Activated CD8-positive, alpha-beta memory T cell treated with anti-CD3 and anti-CD28 coated beads, Interleukin-2, amount 10 ng/mL, durations not matched to agents 7 days and 5 days (primary cell): ENCODE results near the gene GABRD. TPM values are rescaled to one million over a fixed set of nuclear protein-coding genes. Genes with fewer than 3 reads are reported as not detected.

Experiments
- ATAC-seq: fragments of 150-1000 bp; cut with Tn5 transposase; one replicate; pipeline ENCODE4 v1.10.0; 2021; ENCODE audit warnings: moderate library complexity
- CTCF ChIA-PET: fragments of 350-600 bp; sonication (Branson Sonifier 250); formaldehyde crosslinking; loops from one replicate; lab custom pipeline; 2021; ENCODE audit warnings: antibody characterized with exemption; lab: Charles Lee
- DNase-seq: peaks from one replicate; pipeline ENCODE4 v3.0.0-alpha.2; 2020
- H3K27ac Mint-ChIP-seq: one replicate; pipeline ENCODE4 v1.8.0; 2021; ENCODE audit warnings: mild to moderate bottlenecking, mixed read lengths
- H3K27me3 Mint-ChIP-seq: one replicate; pipeline ENCODE4 v1.8.0; 2021; ENCODE audit warnings: mixed read lengths
- H3K36me3 Mint-ChIP-seq: one replicate; pipeline ENCODE4 v1.8.0; 2021; ENCODE audit warnings: mild to moderate bottlenecking, mixed read lengths
- H3K4me1 Mint-ChIP-seq: one replicate; pipeline ENCODE4 v1.8.0; 2021; ENCODE audit warnings: mixed read lengths
- H3K4me3 Mint-ChIP-seq: one replicate; pipeline ENCODE4 v1.8.0; 2021; ENCODE audit warnings: mild to moderate bottlenecking, moderate library complexity, mixed read lengths
- H3K9me3 Mint-ChIP-seq: one replicate; pipeline ENCODE4 v1.8.0; 2022; ENCODE audit warnings: low read depth, mixed read lengths
- total RNA-seq, 2 experiments: library from RNA; stranded (reverse); gene quantifications; one replicate each; pipeline ENCODE4 v1.2.3, GENCODE V29; 2021

Gene GABRD
- total RNA-seq, 2 experiments from 2014 or later: not detected

DNA sequence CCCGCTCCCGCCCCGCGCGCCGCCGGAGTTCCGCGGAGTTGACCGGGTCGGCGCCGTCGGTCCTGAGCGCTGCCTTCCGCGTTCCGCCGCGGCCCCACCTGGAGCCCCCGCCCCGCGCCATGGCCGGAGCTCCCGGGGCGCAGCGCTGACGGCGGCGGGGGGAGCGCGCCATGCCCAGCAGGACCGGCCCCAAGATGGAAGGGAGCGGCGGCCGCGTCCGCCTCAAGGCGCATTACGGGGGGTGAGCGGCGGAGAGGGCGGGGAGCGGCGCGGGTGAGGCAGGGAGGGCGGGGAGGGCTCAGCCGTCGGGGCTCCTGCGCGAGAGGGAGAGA lies 31.3 kb downstream of the GABRD start:
- Mint-ChIP-seq H3K27ac (no peak overlapping the region), H3K4me3 (no peak overlapping the region), H3K36me3 (no peaks in the 10 kb centered on the region), H3K27me3 (peaks cover 22% of the 10 kb centered on the region), H3K4me1 (peaks cover 12% of the 10 kb centered on the region), H3K9me3 (no peaks in the 10 kb centered on the region)
- ATAC-seq (no peak), DNase-seq (no peak)
- CTCF ChIA-PET: interaction anchor here (1.0 to 2.5 kb wide), 2 partner anchors 124 to 145 kb away, joined by 3 to 5 read pairs; partner anchors contain the start of gene FAAP20

DNA sequence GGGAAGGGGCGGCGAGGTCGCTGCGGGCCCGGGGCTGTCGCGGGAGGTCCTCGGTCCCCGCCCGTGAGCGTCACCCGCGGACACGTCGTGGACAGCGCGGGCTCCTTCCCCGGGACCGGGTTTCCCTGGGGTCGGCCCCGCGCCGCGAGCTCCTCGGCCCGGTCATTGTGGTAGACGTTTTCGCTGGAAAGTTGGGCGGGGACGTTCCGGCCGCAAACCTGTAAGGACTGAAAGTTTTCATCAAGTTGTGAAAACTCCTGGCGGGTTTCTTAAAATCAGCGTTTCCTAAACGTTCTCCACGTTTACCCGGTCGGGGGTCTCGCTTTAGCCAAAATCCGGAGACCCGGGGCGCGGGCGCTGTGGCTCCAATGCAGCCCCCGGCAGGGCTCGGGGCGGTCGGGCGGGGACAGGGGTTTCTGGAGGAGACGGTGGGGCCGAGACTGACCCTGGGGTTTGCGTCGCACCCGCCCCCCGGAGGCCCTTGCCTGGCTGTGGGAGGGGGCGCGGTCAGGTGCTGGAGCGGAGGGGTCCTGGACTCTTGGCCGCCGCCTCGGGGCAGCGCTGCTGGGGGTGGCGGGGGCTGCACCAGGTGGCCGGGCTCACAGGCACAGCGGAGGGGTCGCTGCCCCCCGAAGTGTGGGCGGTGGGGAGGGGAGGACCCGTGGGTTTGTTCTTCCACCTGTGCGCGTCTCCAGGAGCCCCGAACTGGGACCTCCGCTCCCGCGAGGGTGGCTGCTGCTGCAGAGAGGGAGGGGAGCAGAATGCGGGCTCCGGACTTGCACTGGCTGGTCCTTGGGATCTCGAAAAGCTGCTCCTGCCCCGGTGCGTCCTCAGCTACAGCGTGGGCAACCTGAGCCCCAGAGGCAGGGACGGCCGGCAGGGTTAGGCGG lies 31.9 kb downstream of the GABRD start:
- Mint-ChIP-seq H3K4me1 (peaks cover 8% of the 10 kb centered on the region), H3K9me3 (no peaks in the 10 kb centered on the region), H3K27ac (no peak overlapping the region), H3K4me3 (peak overlapping the region; percentile 45), H3K27me3 (peaks cover 22% of the 10 kb centered on the region), H3K36me3 (no peaks in the 10 kb centered on the region)
- CTCF ChIA-PET: interaction anchor here (1.0 kb wide), 1 partner anchor 124 kb away, joined by 3 read pairs; no protein-coding TSS in a partner anchor
- DNase-seq (no peak), ATAC-seq (no peak)

DNA sequence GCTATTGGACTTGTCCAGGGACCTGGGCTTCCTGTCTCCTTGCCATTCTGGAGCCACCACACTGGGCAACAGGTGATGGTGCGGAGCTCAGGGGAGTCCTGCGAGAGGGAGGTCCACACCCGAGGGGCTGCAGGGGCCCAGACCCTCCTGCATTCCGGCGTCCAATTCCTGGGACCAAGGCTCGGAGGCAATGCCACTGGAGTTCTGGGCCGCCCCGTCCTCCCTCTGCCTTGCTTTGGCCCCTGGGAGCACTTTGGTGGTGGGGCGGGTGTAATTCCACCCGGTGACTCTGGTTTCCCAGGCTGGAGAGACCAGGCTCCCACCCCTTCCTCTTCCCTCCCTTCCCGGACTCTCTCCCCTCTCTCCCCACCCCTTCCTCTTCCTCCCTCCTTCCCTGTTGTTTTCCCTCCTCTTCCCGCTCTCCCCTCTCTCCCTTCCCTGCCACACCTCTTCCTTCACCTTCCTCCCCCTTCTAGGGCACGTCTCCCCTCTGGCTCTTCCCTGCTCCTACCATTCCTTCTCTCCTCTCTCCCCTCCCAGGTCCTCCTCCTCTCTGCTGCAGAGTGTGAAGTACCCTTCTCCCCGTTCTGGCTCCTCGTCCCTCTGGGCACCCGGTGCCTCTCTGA lies 33.0 kb downstream of the GABRD start:
- Mint-ChIP-seq H3K27ac (no peak overlapping the region), H3K4me3 (no peak overlapping the region), H3K36me3 (no peaks in the 10 kb centered on the region), H3K9me3 (no peaks in the 10 kb centered on the region), H3K4me1 (peaks cover 8% of the 10 kb centered on the region), H3K27me3 (peaks cover 20% of the 10 kb centered on the region)
- no peak for ATAC-seq
- no peak for DNase-seq
- CTCF ChIA-PET: interaction anchor here (5.7 kb wide), 1 partner anchor 7 kb away, joined by 27 read pairs; no protein-coding TSS in a partner anchor

DNA sequence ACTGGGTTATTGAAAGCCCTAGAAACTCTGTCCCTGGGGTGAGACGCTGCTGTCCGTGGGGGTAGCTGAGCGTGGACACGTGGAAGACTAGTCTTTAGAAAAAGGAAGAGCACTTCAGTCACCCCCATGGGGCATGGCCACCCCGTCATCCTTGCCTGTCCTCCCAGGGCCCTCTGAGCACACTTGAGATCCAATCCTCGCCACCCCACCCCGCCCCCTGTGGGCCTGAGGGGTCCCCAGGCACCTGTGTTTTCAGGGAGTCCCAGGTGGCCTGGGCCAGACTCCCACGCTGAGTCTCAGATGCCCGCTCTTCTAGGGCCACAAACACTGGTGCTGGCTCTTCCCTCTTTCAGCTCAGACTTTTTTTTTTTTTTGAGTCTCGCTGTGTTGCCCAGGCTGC lies 33.6 kb downstream of the GABRD start:
- CTCF ChIA-PET: interaction anchor here (5.7 kb wide), 1 partner anchor 7 kb away, joined by 27 read pairs; no protein-coding TSS in a partner anchor
- no peaks in the 10 kb centered on the region for H3K36me3 Mint-ChIP-seq
- no peak overlapping the region for H3K4me3 Mint-ChIP-seq
- peaks cover 20% of the 10 kb centered on the region for H3K27me3 Mint-ChIP-seq
- DNase-seq (no peak), ATAC-seq (no peak)
- H3K27ac Mint-ChIP-seq: no peak overlapping the region
- H3K9me3 Mint-ChIP-seq: no peaks in the 10 kb centered on the region
- H3K4me1 Mint-ChIP-seq: peaks cover 8% of the 10 kb centered on the region

DNA sequence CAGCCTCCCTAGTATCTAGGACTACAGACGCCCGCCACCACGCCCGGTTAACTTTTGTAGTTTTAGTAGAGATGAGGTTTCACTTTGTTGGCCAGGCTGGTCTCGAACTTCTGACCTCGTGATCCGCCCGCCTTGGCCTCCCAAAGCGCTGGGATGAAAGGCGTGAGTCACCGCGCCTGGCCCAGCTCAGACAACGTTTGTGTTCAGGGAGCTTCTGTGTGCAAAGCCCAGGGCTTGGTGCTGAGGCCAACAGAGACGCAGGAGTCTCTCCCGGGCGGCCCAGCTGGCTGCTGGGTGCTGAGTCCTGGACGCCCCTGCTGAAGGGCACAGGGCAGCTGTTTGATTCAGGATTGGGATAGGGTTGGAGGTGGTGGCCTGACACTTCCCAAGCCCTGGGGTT lies 34.1 kb downstream of the GABRD start:
- no peaks in the 10 kb centered on the region for H3K9me3 Mint-ChIP-seq
- H3K27ac Mint-ChIP-seq: no peak overlapping the region
- CTCF ChIA-PET: interaction anchor here (5.7 kb wide), 1 partner anchor 8 kb away, joined by 27 read pairs; no protein-coding TSS in a partner anchor
- H3K4me3 Mint-ChIP-seq: no peak overlapping the region
- DNase-seq (no peak), ATAC-seq (no peak)
- no peaks in the 10 kb centered on the region for H3K36me3 Mint-ChIP-seq
- peaks cover 8% of the 10 kb centered on the region for H3K4me1 Mint-ChIP-seq
- peaks cover 18% of the 10 kb centered on the region for H3K27me3 Mint-ChIP-seq

DNA sequence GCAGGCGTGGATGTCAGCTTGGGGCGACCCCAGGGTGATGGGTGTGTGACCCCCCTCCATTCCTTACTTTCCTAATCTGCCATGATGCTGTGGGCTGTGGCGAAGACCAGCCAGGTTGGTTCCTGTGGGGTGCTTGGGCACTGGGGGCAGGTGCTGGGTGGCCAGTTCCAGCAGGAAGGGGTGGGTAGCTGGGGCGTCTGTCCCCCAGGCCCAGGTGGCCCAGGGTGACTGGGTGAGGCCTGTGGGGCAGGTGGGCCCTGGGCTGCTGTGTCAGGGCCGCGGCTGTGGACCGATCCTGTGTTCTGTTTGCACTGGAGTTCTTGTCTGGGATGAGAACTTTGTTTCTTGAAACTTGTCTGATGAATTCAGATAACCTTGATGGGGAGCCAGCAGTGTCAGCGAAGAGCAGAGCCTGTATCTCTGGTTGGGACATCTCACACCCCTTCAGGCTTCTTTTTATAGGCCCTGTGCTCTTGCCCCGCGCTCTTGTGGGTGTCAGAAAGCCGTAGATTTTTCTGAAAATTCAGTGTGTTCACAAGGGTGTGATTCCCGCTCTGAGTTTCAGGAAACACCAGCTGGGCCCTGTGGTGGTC lies 34.7 kb downstream of the GABRD start:
- Mint-ChIP-seq H3K27me3 (peaks cover 12% of the 10 kb centered on the region), H3K4me3 (no peak overlapping the region), H3K9me3 (no peaks in the 10 kb centered on the region), H3K27ac (no peak overlapping the region), H3K36me3 (no peaks in the 10 kb centered on the region), H3K4me1 (peaks cover 8% of the 10 kb centered on the region)
- CTCF ChIA-PET: interaction anchor here (5.7 kb wide), 1 partner anchor 8 kb away, joined by 27 read pairs; no protein-coding TSS in a partner anchor
- ATAC-seq (no peak), DNase-seq (no peak)

DNA sequence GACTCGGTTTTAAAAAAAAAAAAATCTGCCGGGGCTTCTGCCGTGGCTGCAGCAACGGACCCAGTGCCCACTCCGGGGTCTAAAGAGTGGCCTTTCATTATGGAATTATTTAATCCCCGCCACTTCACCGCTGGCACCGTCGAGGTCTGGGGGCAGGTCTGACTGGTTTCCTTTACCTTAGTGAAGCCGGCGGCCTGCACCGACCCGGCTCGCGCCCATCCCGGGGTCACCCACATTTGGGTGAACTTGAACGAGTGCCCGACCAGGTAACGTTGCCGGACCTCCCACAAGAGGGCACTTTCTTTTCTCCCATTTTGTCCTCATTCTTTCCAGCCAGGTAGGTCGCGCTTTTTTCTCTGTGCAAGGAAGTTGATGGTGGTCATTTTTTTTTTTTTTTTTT lies 35.4 kb downstream of the GABRD start:
- CTCF ChIA-PET: interaction anchor here (5.7 kb wide), 1 partner anchor 9 kb away, joined by 27 read pairs; no protein-coding TSS in a partner anchor
- H3K4me3 Mint-ChIP-seq: no peak overlapping the region
- H3K4me1 Mint-ChIP-seq: peaks cover 1% of the 10 kb centered on the region
- no peak for ATAC-seq
- H3K27ac Mint-ChIP-seq: no peak overlapping the region
- H3K9me3 Mint-ChIP-seq: no peaks in the 10 kb centered on the region
- H3K36me3 Mint-ChIP-seq: no peaks in the 10 kb centered on the region
- DNase-seq: no peak
- peaks cover 5% of the 10 kb centered on the region for H3K27me3 Mint-ChIP-seq

DNA sequence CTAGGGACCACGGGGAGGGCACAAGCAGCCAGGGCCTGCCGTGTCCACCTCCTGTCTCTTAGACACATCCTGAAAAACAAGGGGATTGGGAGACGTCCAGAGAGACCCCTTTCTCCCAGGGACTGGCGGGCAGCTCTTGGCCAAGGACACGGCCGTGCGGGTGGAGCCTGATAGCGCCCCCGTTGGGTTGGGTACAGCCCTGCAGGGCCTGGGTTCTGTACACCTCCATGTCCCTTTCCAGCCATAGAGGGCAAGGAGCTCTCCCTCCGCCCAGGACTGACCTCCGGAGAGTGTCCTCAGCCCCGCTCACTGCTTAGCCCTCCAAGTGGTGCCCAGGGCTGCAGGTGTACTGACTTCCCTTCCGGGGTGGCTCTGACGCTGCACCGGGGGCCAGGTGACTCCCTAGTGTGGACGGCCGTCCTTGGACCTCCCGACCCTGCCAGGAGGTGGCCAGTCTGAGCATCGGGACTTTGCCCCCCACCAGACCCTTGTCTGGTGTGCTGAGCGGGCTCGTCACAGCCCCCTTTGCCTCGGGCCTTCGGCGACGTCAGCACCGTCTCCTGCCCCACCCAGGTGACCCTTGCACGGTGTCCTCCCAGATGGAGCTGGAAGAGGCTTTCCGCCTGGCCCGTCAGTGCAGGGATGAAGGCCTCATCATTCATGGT lies 36.9 kb downstream of the GABRD start:
- no peak for DNase-seq
- no peak overlapping the region for H3K4me3 Mint-ChIP-seq
- no peaks in the 10 kb centered on the region for H3K4me1 Mint-ChIP-seq
- CTCF ChIA-PET: interaction anchor here (5.7 kb wide), 1 partner anchor 11 kb away, joined by 27 read pairs; no protein-coding TSS in a partner anchor
- no peaks in the 10 kb centered on the region for H3K36me3 Mint-ChIP-seq
- H3K27me3 Mint-ChIP-seq: peaks cover 5% of the 10 kb centered on the region
- H3K9me3 Mint-ChIP-seq: no peaks in the 10 kb centered on the region
- no peak for ATAC-seq
- H3K27ac Mint-ChIP-seq: no peak overlapping the region

DNA sequence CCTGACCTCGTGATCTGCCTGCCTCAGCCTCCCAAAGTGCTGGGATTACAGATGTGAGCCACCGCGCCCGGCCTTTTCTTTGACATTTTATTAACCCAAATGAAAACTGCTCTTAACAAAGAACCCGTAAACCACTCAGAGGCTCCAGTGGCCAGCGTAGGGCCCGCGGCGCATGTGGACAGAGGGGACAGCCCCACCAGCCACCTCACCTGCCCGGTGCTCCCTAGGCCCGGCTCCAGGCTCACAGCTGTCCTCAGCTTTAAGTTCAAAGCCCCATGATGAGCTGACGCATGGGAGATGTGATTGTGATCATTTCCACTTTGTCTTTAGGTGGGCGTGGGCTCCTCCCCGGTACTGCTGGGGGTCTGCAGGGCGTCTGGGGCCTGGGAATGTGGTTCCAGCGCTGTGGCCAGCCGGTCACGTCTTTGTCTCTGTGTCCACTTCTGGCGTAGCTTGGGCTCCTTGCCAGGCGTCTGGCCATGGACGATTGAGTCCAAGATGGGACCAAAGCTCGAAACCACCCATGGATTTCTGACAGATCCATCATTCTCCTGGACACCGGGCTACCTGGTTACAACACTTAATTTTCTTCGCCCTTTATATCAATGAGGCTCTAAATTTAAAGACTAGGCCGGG lies 37.9 kb downstream of the GABRD start:
- H3K4me3 Mint-ChIP-seq: no peak overlapping the region
- no peak overlapping the region for H3K27ac Mint-ChIP-seq
- no peak for DNase-seq
- H3K4me1 Mint-ChIP-seq: no peaks in the 10 kb centered on the region
- H3K9me3 Mint-ChIP-seq: no peaks in the 10 kb centered on the region
- no peak for ATAC-seq
- no peaks in the 10 kb centered on the region for H3K27me3 Mint-ChIP-seq
- no peaks in the 10 kb centered on the region for H3K36me3 Mint-ChIP-seq
- CTCF ChIA-PET: interaction anchor here (5.7 kb wide), 1 partner anchor 12 kb away, joined by 27 read pairs; no protein-coding TSS in a partner anchor

DNA sequence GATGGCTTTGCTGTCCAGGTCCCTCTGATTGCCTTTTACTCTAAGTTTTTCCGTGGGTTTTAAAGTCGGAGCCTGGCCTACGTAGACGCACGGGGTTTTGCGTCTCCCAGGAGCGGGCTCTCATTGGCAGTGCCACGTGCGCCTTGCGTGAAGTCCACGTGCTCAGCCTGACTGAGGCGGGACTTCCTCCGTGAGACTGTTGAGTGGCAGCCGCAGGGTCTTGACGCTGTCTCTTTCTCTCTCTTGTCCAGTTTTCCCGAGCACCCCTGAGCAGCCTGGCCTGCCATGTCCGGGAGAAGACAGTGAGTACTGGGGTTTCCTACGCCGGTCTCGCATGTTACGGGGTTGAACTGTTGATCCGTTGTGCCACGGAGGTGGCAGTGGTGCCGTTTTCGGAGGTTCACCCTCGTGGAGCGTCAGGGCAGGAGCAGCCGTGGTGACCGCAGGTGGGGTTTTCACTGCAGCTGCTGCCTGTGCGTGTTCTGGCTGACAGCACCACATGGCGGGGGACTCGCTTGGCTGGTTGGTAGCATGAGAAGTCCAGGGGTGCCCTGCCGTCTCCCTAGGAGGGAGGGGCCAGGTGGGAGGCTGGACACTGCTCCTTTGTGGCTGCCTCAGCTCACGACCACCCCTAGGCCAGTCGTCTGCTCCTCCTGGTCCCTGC lies 40.3 kb downstream of the GABRD start:
- ATAC-seq (no peak), DNase-seq (no peak)
- CTCF ChIA-PET: no interaction called here
- H3K36me3 Mint-ChIP-seq: no peaks in the 10 kb centered on the region
- no peaks in the 10 kb centered on the region for H3K27me3 Mint-ChIP-seq
- no peak overlapping the region for H3K27ac Mint-ChIP-seq
- H3K4me3 Mint-ChIP-seq: no peak overlapping the region
- H3K4me1 Mint-ChIP-seq: no peaks in the 10 kb centered on the region
- no peaks in the 10 kb centered on the region for H3K9me3 Mint-ChIP-seq

DNA sequence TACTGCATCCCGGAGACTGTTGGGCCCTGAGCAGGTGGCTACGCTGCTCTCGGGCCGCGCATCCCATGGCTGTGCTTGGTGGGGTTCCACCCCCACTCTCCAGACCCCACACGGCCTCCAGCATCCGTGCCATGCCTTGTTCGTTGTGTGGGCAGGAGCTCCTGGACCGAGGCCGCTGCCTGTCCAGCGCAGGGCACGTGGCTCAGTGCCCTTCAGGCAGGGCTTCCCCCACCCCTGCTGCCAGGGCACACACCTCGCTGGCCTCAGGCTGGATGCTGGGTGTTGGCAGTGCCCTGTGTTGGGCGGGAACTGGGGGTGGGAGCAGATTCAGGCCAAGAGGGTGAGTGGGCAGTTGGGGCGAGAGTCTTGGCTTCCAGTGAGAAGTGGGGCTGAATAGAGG lies 40.9 kb downstream of the GABRD start:
- DNase-seq (no peak), ATAC-seq (no peak)
- Mint-ChIP-seq H3K27me3 (no peaks in the 10 kb centered on the region), H3K27ac (no peak overlapping the region), H3K36me3 (peaks cover 3% of the 10 kb centered on the region), H3K4me1 (no peaks in the 10 kb centered on the region), H3K9me3 (no peaks in the 10 kb centered on the region), H3K4me3 (no peak overlapping the region)
- CTCF ChIA-PET: no interaction called here

DNA sequence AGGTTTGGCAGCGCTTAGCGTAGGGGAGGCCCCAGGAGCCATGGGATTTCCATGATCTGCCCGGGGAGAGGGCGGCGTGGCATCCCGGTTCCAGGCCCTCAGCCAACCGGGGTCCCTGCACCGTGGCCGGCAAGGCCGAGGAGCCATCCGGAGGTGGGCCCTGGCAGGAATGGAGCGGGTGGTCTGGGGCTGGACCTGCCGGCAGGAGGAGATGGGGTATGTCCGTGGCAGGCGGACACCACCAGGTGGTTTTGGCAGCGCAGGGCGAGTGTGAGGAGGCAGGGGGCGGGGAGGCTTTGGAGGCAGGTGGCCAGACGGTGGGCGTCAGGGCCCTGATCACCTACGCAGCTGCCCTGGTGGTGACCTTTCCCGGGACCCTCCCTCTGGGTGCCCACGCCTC lies 41.4 kb downstream of the GABRD start:
- Mint-ChIP-seq H3K4me3 (no peak overlapping the region), H3K4me1 (no peaks in the 10 kb centered on the region), H3K9me3 (no peaks in the 10 kb centered on the region), H3K27me3 (no peaks in the 10 kb centered on the region), H3K27ac (no peak overlapping the region), H3K36me3 (peaks cover 3% of the 10 kb centered on the region)
- CTCF ChIA-PET: no interaction called here
- DNase-seq (no peak), ATAC-seq (no peak)
